ENCODE data around the gene STK17B. TPM values are rescaled to one million over a fixed set of nuclear protein-coding genes. Genes with fewer than 3 reads are reported as not detected.

The STK17B gene
- total RNA-seq, 1 experiment from 2014 or later, result 16.9 TPM

DNA sequence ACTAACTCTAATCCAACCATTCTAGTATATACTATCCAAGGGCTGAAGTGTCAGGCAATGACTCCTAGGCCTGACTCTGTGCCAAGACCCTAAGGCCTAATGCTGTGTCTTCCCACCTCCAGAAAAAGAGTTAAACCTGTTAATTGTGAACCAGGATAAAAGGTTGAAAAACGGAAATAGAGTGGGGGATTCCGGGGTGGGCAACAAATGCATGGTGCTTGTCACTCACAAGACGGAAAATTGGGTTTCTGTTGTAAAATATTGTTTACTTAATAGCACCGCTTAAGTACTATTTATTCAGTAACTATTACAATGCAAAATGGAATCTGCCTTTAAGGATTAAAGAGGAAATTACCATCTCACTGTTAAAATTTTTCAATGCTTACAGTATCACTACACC is 3.2 kb downstream of the STK17B start:
- no peak overlapping the region for H3K4me2 ChIP-seq (ENCODE audit: low read length)
- CTCF ChIA-PET, result no interaction called here
- BruUV-seq (replicated peaks), result no TSS peak
- RAD21 ChIA-PET (ENCODE audit: low non-redundant PET in 1 of 2, low total read pairs in 2 of 2, uncharacterized antibody in 2 of 2, unreplicated experiment in 2 of 2), result no interaction called here
- H3K9me3 ChIP-seq (ENCODE audit: control insufficient read depth in 1 of 2, insufficient read depth in 1 of 2, low read depth in 1 of 2, low read length in 2 of 2), result no peaks in the 10 kb centered on the region
- H2AFZ ChIP-seq (ENCODE audit: low read depth, low read length, poor library complexity, severe bottlenecking), result no peak overlapping the region
- no peaks in the 10 kb centered on the region for H3K36me3 ChIP-seq (ENCODE audit: control insufficient read depth in 1 of 2, insufficient read depth in 2 of 2, low read length in 2 of 2)
- H4K20me1 ChIP-seq (ENCODE audit: insufficient read depth), result no peaks in the 10 kb centered on the region
- H3K27ac ChIP-seq (ENCODE audit: low read depth, low read length), result no peak overlapping the region
- 0 out of 2 replicates have a peak, but pooled peaks cover 5% of the 10 kb centered on the region for H3K27me3 ChIP-seq (ENCODE audit: insufficient read depth, low read length)
- no peak overlapping the region for H3K9ac ChIP-seq (ENCODE audit: low read length)
- TF ChIP-seq CEBPB (IDR thresholded peaks at IDR 0.05; ENCODE audit: low read depth) (no peak), ELF1 (IDR thresholded peaks at IDR 0.05; ENCODE audit: borderline replicate concordance, low read depth) (no peak), FOSL1 (IDR thresholded peaks at IDR 0.05; ENCODE audit: low read depth) (no peak), YY1 (IDR thresholded peaks at IDR 0.05; ENCODE audit: extremely low read depth, insufficient replicate concordance, low read depth, low read length) (no peak), ZBTB33 (IDR thresholded peaks at IDR 0.05; ENCODE audit: extremely low read depth, insufficient replicate concordance, low read length) (no peak)
- no peaks in the 10 kb centered on the region for H3K9me2 ChIP-seq (ENCODE audit: insufficient read depth)
- DNase-seq (ENCODE audit: low read depth, low spot score) (no peak), ATAC-seq (no peak)
- H3K4me1 ChIP-seq (ENCODE audit: control insufficient read depth in 1 of 2, insufficient read depth in 2 of 2, low read length in 2 of 2), result peaks cover 4 to 26% of the 10 kb centered on the region in 2 experiments
- H3K4me3 ChIP-seq (replicated peaks in 1 of 2; ENCODE audit: low read depth in 1 of 2, low read length in 2 of 2), result no peak overlapping the region
- POLR2A ChIA-PET, result no interaction called here
- intact Hi-C loops (cut with micrococcal nuclease), result no loop called here
- peaks cover 74% of the 10 kb centered on the region for H3K79me2 ChIP-seq (ENCODE audit: insufficient read depth, low read length)

DNA sequence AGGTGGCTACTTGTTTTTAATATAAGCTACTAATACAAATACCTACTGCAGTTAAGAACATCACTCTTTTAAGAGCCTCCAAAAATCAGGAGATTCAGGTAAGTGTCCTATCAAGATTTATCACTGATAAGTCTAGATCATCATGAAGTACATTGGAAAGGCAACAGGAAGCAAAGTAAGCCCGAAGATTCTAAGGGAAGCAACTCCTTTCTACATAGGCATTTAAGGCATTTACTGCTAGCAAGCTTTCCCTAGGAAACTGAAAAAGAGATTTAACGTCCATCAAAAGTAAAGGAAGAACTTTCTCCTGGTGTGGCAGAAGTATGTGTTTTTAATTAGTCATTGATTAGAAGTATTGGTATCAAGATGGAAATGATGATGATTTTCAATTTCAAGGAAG is 3.7 kb downstream of the STK17B start:
- no peaks in the 10 kb centered on the region for H4K20me1 ChIP-seq (ENCODE audit: insufficient read depth)
- no peak overlapping the region for H3K27ac ChIP-seq (ENCODE audit: low read depth, low read length)
- H2AFZ ChIP-seq (ENCODE audit: low read depth, low read length, poor library complexity, severe bottlenecking), result no peak overlapping the region
- no peaks in the 10 kb centered on the region for H3K36me3 ChIP-seq (ENCODE audit: control insufficient read depth in 1 of 2, insufficient read depth in 2 of 2, low read length in 2 of 2)
- no TSS peak for BruUV-seq (replicated peaks)
- peaks cover 4 to 26% of the 10 kb centered on the region in 2 experiments for H3K4me1 ChIP-seq (ENCODE audit: control insufficient read depth in 1 of 2, insufficient read depth in 2 of 2, low read length in 2 of 2)
- ATAC-seq (no peak), DNase-seq (ENCODE audit: low read depth, low spot score) (no peak)
- peaks cover 79% of the 10 kb centered on the region for H3K79me2 ChIP-seq (ENCODE audit: insufficient read depth, low read length)
- POLR2A ChIA-PET, result no interaction called here
- RAD21 ChIA-PET (ENCODE audit: low non-redundant PET in 1 of 2, low total read pairs in 2 of 2, uncharacterized antibody in 2 of 2, unreplicated experiment in 2 of 2), result no interaction called here
- H3K9me3 ChIP-seq (ENCODE audit: control insufficient read depth in 1 of 2, insufficient read depth in 1 of 2, low read depth in 1 of 2, low read length in 2 of 2), result no peaks in the 10 kb centered on the region
- H3K9ac ChIP-seq (ENCODE audit: low read length), result no peak overlapping the region
- no peaks in the 10 kb centered on the region for H3K9me2 ChIP-seq (ENCODE audit: insufficient read depth)
- TF ChIP-seq, protein P1, sequence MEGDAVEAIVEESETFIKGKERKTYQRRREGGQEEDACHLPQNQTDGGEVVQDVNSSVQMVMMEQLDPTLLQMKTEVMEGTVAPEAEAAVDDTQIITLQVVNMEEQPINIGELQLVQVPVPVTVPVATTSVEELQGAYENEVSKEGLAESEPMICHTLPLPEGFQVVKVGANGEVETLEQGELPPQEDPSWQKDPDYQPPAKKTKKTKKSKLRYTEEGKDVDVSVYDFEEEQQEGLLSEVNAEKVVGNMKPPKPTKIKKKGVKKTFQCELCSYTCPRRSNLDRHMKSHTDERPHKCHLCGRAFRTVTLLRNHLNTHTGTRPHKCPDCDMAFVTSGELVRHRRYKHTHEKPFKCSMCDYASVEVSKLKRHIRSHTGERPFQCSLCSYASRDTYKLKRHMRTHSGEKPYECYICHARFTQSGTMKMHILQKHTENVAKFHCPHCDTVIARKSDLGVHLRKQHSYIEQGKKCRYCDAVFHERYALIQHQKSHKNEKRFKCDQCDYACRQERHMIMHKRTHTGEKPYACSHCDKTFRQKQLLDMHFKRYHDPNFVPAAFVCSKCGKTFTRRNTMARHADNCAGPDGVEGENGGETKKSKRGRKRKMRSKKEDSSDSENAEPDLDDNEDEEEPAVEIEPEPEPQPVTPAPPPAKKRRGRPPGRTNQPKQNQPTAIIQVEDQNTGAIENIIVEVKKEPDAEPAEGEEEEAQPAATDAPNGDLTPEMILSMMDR (IDR thresholded peaks at IDR 0.05 in 2 of 3, conservative IDR thresholded peaks at IDR 0.05 in 1 of 3; ENCODE audit: borderline replicate concordance in 1 of 3, insufficient read depth in 1 of 3, low read depth in 2 of 3, low read length in 2 of 3), result no peak
- TF ChIP-seq ZBTB33 (IDR thresholded peaks at IDR 0.05; ENCODE audit: extremely low read depth, insufficient replicate concordance, low read length) (no peak), RAD21 (IDR thresholded peaks at IDR 0.05; ENCODE audit: low read depth) (no peak), YY1 (IDR thresholded peaks at IDR 0.05; ENCODE audit: extremely low read depth, insufficient replicate concordance, low read depth, low read length) (no peak), SRF (IDR thresholded peaks at IDR 0.05; ENCODE audit: low read depth) (no peak), ATF3 (IDR thresholded peaks at IDR 0.05) (no peak), ELF1 (IDR thresholded peaks at IDR 0.05; ENCODE audit: borderline replicate concordance, low read depth) (no peak)
- TF ChIP-seq, protein P2, sequence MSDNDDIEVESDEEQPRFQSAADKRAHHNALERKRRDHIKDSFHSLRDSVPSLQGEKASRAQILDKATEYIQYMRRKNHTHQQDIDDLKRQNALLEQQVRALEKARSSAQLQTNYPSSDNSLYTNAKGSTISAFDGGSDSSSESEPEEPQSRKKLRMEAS (IDR thresholded peaks at IDR 0.05), result no peak
- CTCF ChIA-PET, result no interaction called here
- H3K4me2 ChIP-seq (ENCODE audit: low read length), result no peak overlapping the region
- 0 out of 2 replicates have a peak, but pooled peaks cover 4% of the 10 kb centered on the region for H3K27me3 ChIP-seq (ENCODE audit: insufficient read depth, low read length)
- intact Hi-C loops (cut with micrococcal nuclease), result no loop called here
- no peak overlapping the region for H3K4me3 ChIP-seq (replicated peaks in 1 of 2; ENCODE audit: low read depth in 1 of 2, low read length in 2 of 2)

All from HCT116 (cell line).